Mononuclear cell (primary cell): Measurements from ENCODE around the gene CTAGE1. TPM values are rescaled to one million over a fixed set of nuclear protein-coding genes. Genes with fewer than 3 reads are reported as not detected.
"Not testable (repeated sequence)": the region's sequence is repeated elsewhere in the genome, so short reads cannot be mapped to it uniquely, and the experiment has no call there.

Experiments
- H3K27me3 ChIP-seq: 2 replicates; pipeline ENCODE4 v1.6.0; 2011; ENCODE audit warnings: low read length, control low read depth; ENCODE audit not compliant: insufficient read depth
- H3K4me1 ChIP-seq: 2 replicates; pipeline ENCODE4 v1.5.1; 2011; ENCODE audit warnings: mild to moderate bottlenecking, low read length, control low read depth; ENCODE audit not compliant: insufficient read depth
- H3K4me3 ChIP-seq: 2 replicates; pipeline ENCODE4 v1.5.1; 2011; ENCODE audit warnings: mild to moderate bottlenecking, low read length, moderate library complexity
- H3K9me3 ChIP-seq: 2 replicates; pipeline ENCODE4 v1.5.1; 2011; ENCODE audit warnings: low read depth, mild to moderate bottlenecking, control low read depth, low read length
- total RNA-seq: library from RNA; depleted of rRNA; stranded (reverse); fragments of >200 nt; gene quantifications from one replicate; pipeline ENCODE4 v1.2.3, GENCODE V29; 2012

The CTAGE1 gene, protein sequence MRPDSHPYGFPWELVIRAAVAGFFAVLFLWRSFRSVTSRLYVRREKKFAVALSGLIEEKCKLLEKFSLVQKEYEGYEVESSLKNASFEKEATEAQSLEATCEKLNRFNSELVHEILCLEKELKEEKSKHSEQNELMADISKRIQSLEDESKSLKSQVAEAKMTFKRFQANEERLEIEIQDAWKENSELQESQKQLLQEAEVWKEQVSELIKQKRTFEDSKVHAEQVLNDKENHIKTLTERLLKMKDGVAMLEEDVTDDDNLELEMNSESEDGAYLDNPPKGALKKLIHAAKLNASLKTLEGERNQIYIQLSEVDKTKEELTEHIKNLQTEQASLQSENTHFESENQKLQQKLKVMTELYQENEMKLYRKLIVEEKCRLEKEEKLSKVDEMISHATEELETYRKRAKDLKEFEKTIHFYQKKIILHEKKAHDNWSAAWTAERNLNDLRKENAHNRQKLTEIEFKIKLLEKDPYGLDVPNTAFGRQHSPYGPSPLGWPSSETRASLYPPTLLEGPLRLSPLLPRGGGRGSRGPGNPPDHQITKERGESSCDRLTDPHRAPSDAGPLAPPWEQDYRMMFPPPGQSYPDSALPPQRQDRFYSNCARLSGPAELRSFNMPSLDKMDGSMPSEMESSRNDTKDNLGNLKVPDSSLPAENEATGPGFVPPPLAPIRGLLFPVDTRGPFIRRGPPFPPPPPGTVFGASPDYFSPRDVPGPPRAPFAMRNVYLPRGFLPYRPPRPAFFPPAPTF
- total RNA-seq, result 0.10 TPM

DNA sequence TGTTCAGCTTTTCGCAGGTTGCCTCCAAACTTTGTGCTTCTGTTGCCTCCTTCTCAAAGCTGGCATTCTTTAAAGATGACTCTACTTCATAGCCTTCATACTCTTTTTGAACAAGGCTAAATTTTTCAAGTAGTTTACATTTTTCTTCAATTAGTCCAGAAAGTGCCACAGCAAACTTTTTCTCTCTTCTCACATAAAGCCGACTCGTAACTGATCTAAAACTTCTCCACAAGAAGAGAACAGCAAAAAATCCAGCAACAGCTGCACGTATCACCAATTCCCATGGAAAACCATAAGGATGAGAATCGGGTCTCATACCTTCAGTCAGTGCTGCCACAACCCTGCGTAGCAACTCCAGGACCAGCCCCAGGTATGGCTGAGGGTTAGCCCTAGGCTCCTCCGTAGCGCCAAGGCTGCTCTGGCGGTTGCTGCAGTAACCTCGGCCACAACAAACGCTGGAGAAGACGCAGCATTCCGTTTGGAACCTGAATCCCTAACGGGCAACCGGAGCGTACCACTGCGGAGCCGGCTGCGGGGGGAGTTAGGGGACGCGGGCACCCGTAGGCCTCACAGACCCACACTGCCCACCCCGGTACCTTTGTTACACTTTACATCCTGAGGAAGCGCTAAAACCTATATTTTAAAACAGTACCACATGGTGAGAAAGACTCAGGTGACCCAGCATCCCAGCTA, at the start of gene CTAGE1:
TSS of gene CTAGE1 (minus strand) at position 420 of the 693 bp plus-strand sequence. CDS start at position 316, 104 bp downstream.
- Histone ChIP-seq H3K9me3 (no peaks in the 10 kb centered on the region), H3K4me1 (no peaks in the 10 kb centered on the region), H3K4me3 (no peak within 1 kb of the TSS), H3K27me3 (no peaks in the 10 kb centered on the region)

DNA sequence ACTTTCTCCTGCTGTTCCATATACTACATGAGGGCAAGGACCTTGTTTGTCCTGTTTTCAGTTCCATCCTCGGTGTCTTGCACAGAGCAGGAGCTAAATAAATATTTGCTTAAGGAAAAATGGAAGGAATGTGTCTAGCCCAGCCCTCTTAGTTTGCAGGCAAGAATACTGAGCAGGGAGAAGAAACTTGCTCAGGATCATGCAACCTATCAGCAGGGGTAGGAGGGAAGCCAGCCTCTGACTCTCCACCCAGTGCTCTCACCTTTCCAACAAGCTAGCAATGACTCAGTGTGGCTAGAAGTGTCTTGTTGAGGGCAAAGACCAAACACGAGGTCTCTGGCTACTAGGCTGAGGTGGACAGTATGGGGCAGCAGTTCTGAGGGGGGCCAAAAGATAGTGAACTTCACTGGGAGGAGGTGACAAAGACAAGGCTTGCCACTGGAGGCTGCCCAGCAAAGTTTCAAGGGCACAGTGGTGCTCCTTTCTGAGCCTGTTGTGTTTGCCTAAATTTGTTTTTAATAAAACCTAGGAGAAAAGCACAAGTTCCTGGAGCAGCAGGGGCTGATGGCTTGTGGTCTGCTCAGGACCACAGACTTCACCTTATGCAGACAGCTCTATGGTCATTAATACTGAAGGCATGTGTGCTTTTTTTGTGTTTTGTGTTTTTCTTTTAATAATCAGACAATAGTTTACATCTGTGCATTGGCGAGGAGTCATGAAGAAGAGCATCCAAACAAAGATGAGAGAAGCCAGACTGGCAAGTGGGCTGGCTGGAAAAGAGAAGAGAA, 49.1 kb upstream of the CTAGE1 start:
- Histone ChIP-seq H3K4me1 (no peaks in the 10 kb centered on the region), H3K27me3 (no peaks in the 10 kb centered on the region), H3K9me3 (no peaks in the 10 kb centered on the region), H3K4me3 (no peak overlapping the region)

DNA sequence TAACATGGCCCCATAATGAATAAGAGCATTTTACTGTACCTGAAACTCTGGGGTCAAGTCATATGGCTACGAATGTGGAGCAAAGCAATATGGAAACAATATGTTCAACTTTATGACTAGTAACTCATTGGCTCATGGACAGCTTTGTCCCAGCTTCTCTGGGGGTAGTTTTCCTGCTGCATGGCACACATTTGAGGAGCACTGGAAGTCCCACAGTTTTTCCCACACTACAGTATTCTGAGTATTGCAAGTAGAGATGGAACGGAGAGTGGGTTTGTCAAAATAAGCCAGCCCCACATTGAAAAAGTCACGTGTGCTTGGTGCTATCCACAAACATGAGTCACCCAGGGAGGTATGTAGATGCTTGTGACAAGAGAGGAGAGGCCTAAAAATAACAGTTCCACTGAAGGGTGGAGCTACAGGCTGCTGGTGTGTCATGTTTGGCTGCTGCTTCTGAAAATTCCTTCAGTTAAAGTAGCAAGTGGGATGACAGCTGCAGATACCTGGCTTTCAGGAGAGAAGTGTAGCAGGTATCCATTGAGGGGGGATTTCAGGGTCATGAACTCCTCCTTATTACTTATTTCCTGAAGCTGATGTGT, 48.2 kb upstream of the CTAGE1 start:
- H3K9me3 ChIP-seq, result no peaks in the 10 kb centered on the region
- no peaks in the 10 kb centered on the region for H3K4me1 ChIP-seq
- H3K4me3 ChIP-seq, result no peak overlapping the region
- H3K27me3 ChIP-seq, result no peaks in the 10 kb centered on the region

DNA sequence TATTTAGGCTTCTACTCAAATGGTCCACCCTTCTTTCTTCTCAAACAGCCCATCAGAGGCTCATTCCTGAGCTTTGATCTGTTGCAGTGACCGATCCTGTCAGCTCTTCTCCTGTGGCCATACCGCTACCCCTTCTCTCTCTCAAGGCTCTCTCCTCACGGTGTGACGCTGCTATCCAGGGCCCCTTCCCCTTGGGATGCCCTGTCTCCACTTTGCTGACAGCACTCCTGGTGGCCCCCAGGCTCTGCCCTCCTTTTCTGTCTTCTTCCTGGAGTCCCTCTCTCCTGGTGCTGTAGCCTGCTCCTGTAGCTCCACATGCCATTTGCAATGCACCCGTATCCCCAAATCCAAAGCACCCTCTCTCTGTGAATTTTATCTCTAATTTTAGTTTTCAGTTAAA, 45.4 kb upstream of the CTAGE1 start:
- no peaks in the 10 kb centered on the region for H3K9me3 ChIP-seq
- no peaks in the 10 kb centered on the region for H3K27me3 ChIP-seq
- no peak overlapping the region for H3K4me3 ChIP-seq
- no peaks in the 10 kb centered on the region for H3K4me1 ChIP-seq

DNA sequence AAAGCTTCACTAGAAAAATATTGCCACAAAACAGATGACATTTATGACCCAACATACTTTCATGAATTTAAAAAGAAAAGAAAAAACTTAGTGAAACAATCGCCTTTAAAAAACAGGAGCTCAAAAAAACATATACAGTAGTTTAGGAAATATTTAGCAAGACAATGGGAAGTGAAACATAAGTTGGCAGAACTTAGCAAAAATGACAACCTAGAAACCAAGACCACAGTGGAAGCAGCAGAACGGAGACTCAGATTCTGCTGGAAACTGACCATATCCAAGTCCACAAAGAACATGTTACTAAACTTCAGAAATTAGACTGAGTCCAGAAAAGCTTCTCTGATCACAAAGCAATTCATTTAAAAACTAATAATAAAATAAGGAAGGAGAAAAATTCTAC, 41.8 kb upstream of the CTAGE1 start:
- Histone ChIP-seq H3K4me3 (no peak overlapping the region), H3K27me3 (no peaks in the 10 kb centered on the region), H3K4me1 (no peaks in the 10 kb centered on the region), H3K9me3 (no peaks in the 10 kb centered on the region)

DNA sequence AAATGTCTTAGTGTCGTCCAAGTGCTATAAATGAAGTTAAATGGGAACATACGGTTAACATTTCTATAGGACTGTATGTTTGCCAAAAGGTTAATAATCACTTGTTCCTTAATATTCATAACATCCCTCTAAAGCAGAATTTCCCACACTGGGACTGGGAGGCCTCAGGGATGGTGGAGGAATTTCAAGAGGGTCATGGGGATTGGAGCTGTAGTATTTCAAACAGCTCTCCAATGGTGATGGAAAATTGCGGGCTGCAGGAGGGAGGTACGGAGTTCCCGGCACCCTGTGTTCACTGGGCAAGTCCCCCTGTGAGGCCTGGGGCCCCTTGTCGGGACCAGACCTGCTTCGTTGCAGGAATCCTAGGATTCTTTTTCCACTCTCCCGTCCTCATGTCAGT, 39.8 kb upstream of the CTAGE1 start:
- no peak overlapping the region for H3K4me3 ChIP-seq
- no peaks in the 10 kb centered on the region for H3K4me1 ChIP-seq
- no peaks in the 10 kb centered on the region for H3K27me3 ChIP-seq
- no peaks in the 10 kb centered on the region for H3K9me3 ChIP-seq

DNA sequence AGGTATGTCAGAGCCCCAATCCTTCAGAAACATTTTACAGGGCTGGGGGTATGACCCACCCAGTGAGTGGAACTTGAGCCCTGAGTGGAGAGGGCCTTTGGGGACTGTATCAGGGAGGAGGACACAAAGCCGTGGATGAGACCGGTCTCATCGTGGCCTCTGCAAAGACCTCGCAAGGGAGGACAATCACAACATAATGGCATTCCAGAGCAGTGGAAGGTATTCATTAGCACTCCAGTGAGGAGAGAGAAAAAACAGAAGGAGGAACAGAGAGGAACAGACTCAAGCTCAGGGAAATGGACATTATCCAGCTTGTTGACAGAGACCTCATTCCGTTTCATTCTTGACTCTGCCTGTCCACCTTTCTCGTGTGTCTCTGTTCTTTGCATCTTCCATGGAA, 38.8 kb upstream of the CTAGE1 start:
- H3K4me1 ChIP-seq, result no peaks in the 10 kb centered on the region
- no peak overlapping the region for H3K4me3 ChIP-seq
- H3K9me3 ChIP-seq, result no peaks in the 10 kb centered on the region
- H3K27me3 ChIP-seq, result no peaks in the 10 kb centered on the region

DNA sequence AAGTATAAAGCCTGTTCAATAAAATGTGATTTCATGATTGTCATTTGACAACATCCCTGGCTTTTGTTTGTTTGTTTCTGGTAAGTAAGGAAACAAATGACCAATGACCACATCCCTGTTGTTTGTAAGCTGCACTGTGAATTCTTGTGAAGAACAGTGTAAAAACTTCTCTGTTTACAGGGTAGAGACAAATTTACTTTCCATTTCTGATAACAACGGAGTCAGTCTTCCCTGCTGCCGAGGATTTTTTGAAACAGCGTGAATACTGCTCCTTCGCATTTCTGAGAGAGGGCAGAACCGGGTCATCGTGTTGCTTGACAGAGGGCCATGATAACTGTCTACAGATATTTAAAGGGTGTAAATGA, 38.4 kb upstream of the CTAGE1 start:
- H3K4me3 ChIP-seq, result no peak overlapping the region
- H3K4me1 ChIP-seq, result no peaks in the 10 kb centered on the region

DNA sequence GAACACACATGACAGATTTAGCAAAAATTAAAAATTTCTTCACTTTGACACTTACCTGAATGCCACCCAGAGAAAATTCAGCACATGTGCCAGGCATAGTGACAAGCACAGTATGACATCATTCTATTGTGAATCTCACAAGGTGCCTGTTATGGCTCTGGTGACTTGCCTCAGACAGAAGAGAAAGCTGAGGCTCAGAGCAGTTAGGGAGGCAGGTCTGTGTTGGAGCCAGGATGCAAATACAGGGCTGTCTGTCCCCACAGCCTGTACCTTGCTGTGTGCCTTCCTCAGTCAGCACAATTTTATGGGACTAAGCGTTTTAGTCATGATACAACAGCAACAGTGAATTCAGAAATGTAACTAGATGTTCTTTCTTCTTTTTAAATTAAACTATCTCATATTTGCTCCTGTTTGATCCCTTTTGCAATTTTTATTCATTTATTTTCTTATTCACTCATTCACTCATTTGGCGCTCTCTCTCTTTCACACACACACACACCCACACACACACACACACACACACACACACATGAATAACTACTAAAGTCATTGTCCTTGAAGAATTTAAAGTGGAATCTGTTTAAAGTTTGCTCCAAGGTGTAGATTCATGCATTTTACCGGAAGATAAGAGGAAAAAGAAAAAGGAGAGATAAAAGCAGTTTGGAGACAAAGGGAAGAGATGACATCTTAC, 37.9 kb upstream of the CTAGE1 start:
- Histone ChIP-seq H3K4me1 (no peaks in the 10 kb centered on the region), H3K4me3 (no peak overlapping the region), H3K9me3 (no peaks in the 10 kb centered on the region), H3K27me3 (no peaks in the 10 kb centered on the region)

More for the DNA sequence above, 38.4 kb upstream of the CTAGE1 start:
- H3K27me3 ChIP-seq, result no peaks in the 10 kb centered on the region
- no peaks in the 10 kb centered on the region for H3K9me3 ChIP-seq

DNA sequence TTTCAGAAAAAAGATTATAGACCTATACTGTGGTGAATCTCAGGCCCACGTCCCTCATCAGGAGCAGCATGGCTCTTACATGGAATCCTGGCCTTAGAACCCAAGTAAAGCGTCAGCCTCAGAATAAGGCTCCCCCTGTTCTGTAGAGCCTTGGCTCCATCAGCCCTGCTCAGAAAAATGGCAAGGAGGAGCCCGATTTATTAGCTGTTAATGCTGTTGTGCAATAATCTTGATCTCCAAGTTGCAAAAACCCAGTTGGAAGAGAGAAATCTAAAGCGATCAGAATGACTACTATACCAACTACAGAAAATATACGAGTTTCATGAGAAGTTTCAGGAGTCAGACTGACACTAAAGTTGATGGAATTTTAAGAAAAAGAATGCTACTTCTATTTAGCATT, 35.6 kb upstream of the CTAGE1 start:
- no peak overlapping the region for H3K4me3 ChIP-seq
- H3K27me3 ChIP-seq, result no peaks in the 10 kb centered on the region
- peaks cover 18% of the 10 kb centered on the region for H3K9me3 ChIP-seq
- H3K4me1 ChIP-seq, result no peaks in the 10 kb centered on the region

DNA sequence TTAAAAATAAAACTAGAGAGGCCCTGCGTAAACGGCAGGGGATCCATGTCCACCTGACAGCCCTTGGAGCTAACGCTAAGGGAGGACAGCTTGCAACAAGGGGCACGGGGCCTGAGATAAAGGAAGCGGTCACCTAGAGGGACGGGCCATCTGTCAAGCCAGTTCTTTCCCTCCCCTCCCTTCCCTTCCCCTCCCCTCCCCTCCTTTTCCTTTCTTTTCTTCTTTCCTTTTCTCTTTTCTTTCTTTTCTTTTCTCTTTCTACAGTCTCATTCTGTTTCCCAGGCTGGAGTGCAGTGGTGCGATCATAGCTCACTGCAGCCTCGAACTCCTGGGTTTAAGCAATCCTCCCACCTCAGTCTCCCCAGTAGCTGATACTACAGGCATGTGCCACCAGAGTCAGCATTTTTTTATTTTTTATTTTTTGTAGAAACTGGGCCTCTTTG, 34.5 kb upstream of the CTAGE1 start:
- Histone ChIP-seq H3K4me3 (no peak overlapping the region), H3K27me3 (no peaks in the 10 kb centered on the region), H3K9me3 (peaks cover 18% of the 10 kb centered on the region), H3K4me1 (no peaks in the 10 kb centered on the region)

DNA sequence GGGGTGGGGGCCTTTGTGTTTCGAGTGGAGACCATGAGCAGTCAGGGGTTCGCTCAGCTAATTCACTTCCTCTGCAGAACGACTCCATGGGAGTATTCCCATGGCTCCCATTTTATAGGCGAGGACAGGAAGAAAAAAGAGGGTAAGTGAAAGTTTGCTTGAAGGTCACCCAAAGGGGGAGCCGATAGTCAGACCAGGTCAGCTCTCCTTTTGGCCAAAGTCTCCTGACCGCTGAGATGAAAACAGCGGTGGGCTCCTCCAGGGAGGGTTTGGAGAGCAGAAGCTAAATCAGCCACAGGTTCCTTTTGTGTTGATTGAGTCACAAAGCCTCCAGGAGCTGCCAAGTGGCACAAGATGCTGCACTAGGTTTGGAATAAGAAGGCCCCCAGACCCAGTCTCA, 34.1 kb upstream of the CTAGE1 start:
- Histone ChIP-seq H3K27me3 (no peaks in the 10 kb centered on the region), H3K4me3 (no peak overlapping the region), H3K4me1 (no peaks in the 10 kb centered on the region), H3K9me3 (peaks cover 18% of the 10 kb centered on the region)

DNA sequence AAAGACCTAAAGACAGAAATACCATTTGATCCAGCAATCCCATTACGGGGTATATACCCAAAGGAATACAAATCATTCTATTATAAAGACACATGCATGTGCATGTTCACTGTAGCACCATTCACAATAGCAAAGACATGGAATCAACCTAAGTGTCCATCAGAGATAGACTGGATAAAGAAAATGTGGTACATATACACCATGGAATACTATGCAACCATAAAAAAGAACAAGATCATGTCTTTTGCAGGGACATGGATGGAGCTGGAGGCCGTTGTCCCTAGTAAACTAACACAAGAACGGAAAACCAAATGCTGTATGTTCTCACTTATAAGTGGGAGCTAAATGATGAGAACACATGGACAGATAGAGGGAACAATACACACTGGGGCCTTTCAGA, 33.1 kb upstream of the CTAGE1 start:
- not testable (repeated sequence) for H3K4me1 ChIP-seq, H3K27me3 ChIP-seq, H3K4me3 ChIP-seq
- peaks cover 18% of the 10 kb centered on the region for H3K9me3 ChIP-seq

DNA sequence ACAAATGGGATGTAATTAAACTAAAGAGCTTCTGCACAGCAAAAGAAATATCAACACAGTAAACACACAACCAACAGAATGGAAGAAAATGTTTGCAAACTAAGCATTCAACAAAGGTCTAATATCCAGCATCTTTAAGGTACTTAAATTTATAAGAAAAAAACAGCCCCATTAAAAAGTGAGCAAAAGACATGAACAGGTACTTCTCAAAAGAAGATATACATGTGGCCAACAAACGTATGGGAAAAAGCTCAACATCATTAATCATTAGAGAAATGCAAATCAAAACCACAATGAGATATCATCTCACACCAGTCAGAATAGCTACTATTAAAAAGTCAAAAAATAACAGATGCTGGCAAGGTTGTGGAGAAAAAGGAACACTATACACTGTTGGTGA, 32.6 kb upstream of the CTAGE1 start:
- H3K4me1 ChIP-seq, H3K4me3 ChIP-seq, H3K27me3 ChIP-seq: not testable (repeated sequence)
- peaks cover 18% of the 10 kb centered on the region for H3K9me3 ChIP-seq
